GM12872 (cell line): ENCODE data around the gene GLIPR1L1.

Source experiments
- CTCF ChIP-seq: IDR thresholded peaks from 3 replicates; pipeline ENCODE4 v1.5.1; 2011; ENCODE audit warnings: low read depth, mild to moderate bottlenecking, low read length, moderate library complexity; ENCODE audit not compliant: insufficient read depth

Gene GLIPR1L1

GRCh38 chr12:75323663-75324062, 10.8 kb upstream of the GLIPR1L1 start:
- no peak for TF ChIP-seq CTCF

GRCh38 chr12:75327642-75328041, 6.8 kb upstream of the GLIPR1L1 start:
- no peak for TF ChIP-seq CTCF

GRCh38 chr12:75329918-75330826, 4.3 kb upstream of the GLIPR1L1 start, which contains the start of gene CAPS2:
CAPS2 (minus strand) TSS chr12:75330324; CDS start chr12:75326498, 3,826 bp downstream.
- no peak for TF ChIP-seq CTCF

- no peak for TF ChIP-seq CTCF
Measured at GRCh38 chr12:75337905-75338304, 3.4 kb downstream of the GLIPR1L1 start.

GRCh38 chr12:75341873-75342272, 7.4 kb downstream of the GLIPR1L1 start:
- TF ChIP-seq CTCF, result no peak

- TF ChIP-seq CTCF, result no peak
Measured at GRCh38 chr12:75345531-75345930, 11.1 kb downstream of the GLIPR1L1 start.

GRCh38 chr12:75349946-75350345, 15.5 kb downstream of the GLIPR1L1 start:
- no peak for TF ChIP-seq CTCF
